Stimulated activated CD8-positive, alpha-beta memory T cell treated with anti-CD3 and anti-CD28 coated beads, Interleukin-2, amount 100 ng/mL, for 1 hour (primary cell): ENCODE measurements around the gene EIF4B.
A peak's percentile ranks its signal among the peaks of the same experiment; 100 is the strongest.
"Not testable (repeated sequence)": the region's sequence is repeated elsewhere in the genome, so short reads cannot be mapped to it uniquely, and the experiment has no call there.

Source experiments
- DNase-seq, 2 donors: peaks; one replicate each; pipeline ENCODE4 v3.0.0-alpha.2; 2020; ENCODE audit warnings: low read depth in 2 of 2

Gene EIF4B

GRCh38 chr12:53005986-53006809 is at the start of gene EIF4B:
TSS of gene EIF4B (plus strand) at chr12:53006456. CDS start at chr12:53006484, 28 bp downstream.
- DNase-seq = peak; percentile 99

DNA sequence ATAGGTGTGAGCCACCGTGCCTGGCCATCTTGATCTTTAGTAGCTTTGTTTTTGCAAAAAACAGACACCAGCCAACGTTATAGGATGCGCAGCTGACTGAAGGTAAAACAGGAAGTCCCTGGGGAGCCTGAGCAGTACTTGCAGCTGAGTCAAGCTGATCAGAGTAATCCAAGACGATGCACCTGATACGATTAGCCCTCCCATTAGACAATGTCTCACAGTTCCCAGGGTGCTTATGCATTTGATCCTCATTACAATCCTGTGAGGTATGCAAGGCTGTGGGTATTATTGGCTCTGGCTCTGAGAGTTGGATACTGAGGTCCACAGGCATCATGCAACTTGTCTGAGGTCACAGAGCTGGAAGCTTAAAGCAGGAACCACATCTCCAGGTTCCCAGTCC is 49.3 kb upstream of the EIF4B start:
- no peak for DNase-seq

DNA sequence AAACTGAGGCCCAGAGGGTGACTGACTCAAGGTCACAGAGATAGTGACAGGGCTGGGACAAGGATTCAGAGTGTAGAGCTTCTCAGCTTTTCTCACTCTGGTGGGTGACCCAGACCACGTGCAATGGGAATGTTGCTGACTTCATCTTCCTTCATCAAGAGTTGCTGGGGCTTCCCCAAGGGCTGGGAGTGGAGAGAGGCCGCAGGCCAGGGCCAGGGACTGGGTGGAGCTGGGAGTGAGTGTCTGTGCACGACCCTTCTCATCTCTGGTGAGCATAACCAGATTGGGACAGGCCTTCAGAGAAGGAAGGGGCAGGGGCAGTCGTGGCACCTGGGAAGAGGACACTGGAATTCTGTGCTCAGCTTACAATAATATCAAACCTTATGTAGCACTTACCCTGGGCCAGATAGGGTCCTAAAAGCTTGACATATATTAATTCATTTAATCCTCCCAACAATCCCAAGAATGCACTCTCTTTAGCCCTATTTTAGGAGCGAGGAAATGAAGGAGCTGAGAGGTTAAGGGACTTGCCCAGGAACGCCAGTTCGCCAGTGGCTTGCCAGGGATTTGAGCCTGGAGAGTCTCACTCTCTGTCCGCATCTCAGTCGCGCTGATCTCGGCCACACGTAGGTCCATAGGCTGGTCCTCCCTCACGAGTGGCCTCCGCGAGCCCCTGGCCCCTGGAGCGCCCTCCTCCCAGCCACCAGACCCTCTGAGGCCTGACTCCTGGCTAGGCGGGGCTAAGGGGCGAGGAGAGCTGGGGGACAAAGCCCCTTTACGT is 41.5 kb upstream of the EIF4B start:
- DNase-seq = no peak

DNA sequence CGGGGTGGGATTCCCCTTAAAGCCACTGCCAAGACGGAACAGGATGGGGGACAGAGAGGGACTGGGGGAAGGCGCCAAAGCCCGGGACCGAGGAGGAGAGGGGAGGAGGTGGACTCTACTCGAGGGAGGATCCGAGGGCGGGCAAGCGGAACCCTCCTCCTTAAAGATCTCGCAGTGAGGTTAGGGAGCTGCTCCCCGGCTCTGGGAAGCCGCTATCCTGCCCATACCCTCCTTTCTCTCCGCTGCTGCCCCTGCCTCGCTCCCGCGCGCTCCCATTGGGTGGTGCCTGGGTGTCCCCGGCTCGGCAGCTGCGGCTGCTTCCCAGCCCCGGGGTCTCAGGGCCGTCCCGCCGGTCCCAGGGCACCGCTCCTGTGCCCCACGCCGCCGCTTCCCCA is 40.9 kb upstream of the EIF4B start:
- no peak for DNase-seq

DNA sequence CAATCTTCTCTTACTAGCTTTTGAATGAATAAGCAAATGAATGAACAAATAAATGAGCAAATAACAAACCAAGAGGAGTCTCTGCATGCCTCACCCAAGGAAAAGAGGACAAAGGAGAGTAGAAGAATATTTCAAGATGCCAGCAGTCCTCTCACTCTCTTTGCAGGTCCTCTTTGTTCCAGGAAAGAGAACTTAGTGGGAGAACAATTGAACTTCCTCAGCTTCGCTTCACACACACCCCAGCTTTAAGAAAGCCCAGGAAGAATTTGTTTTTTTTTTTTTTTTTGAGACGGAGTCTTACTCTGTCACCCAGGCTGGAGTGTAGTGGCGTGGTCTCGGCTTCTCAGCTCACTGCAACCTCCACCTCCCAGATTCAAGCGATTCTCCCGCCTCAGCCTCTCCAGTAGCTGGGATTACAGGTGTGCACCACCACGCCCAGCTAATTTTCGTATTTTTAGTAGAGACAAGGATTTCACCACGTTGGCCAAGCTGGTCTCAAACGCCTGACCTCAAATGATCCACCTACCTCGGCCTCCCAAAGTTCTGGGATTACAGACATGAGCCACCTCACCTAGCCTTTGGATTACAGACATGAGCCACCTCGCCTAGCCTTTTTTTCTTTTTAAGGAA is 37.0 kb upstream of the EIF4B start:
- DNase-seq = no peak

- DNase-seq = no peak
Observed at GRCh38 chr12:52969828-52970569, 36.3 kb upstream of the EIF4B start.

DNA sequence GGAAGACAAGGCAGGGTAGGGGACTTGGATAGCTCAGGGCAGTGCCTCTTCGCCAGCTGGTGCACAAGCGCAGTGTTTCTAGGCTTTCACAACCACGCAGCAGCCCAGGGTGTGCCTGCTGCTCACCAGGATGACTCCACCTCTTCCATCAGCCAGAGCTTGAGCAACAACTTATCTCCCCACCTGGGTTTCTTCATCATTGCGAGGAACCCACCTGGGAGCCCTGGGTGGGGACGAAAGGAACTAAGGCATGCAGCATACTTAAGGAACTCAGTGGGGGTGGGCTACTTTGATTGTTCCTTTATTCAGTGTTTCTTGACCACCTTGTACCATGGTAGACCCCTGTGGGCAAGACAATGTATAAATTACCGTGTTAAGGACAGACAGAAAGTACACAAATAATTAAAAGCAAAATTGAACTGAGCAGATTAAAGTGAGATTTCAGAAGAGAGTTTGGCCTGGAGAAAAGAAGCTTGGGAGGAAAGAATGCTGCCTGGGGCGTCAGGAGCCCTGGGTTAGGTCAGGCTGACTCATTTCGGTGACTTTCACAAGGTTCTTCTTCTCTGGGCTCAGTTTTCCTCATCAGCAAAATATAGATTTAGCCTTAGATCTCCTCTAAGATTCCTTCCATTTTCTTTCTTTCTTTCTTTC is 34.5 kb upstream of the EIF4B start:
- no peak for DNase-seq

GRCh38 chr12:52975204-52975603 is 31.1 kb upstream of the EIF4B start:
- no peak for DNase-seq

DNA sequence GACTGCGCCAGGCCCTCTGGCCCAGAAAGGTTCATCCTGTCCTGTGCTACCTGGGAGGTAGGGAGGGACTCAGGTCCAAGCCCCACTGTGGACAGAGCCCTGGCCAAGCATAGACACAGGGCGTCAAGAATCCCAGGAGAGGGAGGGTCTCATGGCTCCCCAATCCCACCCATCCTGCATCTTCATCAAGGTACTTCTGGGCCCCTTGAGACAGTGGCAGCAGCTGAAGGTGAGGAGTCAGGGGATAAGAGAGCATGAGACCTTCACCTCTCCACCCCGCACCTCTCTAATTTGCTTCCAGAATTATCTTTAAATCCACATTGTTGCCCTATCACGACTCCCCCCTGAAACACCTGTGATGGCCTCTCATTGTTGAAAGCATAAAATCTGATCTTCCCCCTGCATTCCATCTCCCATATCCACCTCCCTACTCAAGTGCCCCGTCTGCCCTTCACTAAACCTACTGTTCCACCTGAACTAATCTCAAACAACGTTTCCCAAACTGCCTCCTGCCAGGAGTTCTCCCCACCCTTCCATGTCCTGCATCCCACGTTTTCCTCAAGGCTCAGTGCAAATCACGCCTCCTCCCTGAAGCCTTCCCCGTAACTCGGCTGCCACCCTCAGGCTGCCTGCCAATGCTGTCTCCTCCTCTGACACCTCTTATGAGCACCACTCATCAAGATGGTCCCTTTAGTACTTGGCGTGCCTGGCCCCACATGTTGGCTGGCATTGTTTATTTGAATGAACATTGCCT is 30.3 kb upstream of the EIF4B start:
- DNase-seq = no peak

DNA sequence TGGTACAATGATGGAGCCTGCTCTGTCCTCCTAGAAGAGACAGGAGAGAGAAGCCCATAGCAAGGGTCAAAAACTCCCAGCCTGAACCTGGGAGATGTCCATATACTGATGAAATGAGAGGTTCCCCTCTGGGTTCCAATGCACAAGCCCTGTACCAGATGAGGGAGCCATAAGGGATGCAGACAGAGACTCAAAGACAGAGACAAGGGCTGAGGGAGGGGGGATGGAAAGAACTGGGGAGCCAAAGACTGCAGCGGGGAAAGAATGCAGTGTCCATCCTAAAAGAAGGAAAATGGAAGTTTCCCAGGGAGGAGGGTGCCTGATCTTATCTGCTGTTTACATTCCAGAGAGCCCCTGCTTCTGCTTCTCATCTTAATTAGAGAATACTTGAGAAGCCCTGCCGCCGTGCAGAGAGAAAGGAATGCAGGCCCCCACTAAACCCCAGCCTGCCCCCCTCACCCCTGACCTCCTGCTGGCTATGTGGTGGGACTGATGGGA is 29.6 kb upstream of the EIF4B start:
- no peak for DNase-seq

- no peak for DNase-seq
Observed at GRCh38 chr12:52977170-52977569, 29.1 kb upstream of the EIF4B start.

GRCh38 chr12:52980096-52980649 is 26.1 kb upstream of the EIF4B start:
- DNase-seq = no peak

DNA sequence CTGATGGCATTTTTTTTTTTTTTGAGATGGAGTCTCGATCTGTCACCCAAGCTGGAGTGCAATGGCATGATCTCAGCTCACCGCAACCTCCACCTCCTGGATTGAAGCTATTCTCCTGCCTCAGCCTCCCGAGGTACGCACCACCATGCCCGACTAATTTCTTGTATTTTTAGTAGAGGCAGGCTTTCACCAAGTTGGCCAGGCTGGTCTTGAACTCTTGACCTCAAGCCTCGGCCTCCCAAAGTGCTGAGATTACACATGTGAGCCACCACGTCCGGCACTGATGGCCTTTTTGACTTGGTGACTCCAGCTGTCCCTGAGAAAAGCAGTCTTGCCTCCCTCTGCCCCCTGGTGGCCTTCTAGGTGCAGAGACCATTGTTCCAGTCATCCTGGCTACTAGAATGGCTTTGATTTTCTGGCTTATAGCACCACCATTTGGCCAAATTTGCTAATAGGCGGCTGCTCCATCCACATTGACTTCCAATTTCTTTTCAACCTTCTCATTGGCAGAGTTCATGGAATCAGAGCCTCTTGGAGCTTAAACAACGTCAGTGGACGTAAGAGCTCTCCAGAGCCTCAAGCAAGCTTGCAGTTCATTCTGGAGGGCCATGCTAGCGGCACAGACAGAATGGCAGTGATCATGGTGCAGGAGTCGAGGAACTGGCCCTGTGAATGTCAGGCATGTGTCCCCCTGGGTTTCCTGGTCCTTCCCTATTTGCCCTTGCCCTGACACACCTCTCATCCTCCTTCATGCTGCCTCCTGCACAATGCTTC is 25.4 kb upstream of the EIF4B start:
- DNase-seq = peak; percentile 55 to 67

- DNase-seq = no peak
Observed at GRCh38 chr12:52984136-52984535, 22.1 kb upstream of the EIF4B start.

DNA sequence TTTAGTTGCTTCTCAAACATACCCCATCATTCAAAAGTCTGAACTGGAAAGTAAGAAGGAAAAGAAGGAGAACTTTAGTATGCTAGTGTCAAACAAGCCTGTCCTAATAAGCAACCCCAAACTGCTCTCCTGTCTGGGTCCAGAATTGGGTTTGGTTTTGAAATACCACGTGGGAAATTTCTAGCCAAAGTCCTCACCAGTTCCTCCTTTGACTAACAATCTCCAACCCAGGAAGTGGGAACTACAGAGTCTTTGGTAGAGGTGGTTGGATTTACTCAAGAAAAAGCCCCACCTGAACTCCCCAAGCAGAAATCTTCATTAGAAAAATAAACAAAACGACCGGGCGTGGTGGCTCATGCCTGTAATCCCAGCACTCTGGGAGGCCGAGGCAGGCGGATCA is 17.4 kb upstream of the EIF4B start:
- DNase-seq = no peak

DNA sequence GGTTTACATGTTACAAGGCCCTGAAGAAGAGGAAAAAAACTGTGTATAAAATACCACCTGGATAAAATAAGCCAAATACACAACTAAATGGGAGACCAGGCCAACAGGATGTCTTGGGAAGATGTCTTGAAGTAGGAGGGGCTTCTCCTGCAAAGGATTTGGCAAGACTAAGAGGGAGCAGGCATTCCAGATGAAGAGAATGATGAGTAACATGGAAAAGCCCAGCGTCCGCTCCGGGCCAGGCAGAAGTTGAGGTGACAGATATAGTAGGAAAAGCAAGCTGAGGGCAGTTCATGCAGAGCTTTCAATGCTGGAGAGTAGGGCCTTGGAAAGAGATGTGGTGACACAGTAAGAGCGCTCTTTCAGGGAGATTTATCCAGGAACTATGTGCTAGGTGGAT is 16.1 kb upstream of the EIF4B start:
- DNase-seq = no peak

- not testable (repeated sequence) for DNase-seq
Observed at GRCh38 chr12:52992240-52992639, 14.0 kb upstream of the EIF4B start.

DNA sequence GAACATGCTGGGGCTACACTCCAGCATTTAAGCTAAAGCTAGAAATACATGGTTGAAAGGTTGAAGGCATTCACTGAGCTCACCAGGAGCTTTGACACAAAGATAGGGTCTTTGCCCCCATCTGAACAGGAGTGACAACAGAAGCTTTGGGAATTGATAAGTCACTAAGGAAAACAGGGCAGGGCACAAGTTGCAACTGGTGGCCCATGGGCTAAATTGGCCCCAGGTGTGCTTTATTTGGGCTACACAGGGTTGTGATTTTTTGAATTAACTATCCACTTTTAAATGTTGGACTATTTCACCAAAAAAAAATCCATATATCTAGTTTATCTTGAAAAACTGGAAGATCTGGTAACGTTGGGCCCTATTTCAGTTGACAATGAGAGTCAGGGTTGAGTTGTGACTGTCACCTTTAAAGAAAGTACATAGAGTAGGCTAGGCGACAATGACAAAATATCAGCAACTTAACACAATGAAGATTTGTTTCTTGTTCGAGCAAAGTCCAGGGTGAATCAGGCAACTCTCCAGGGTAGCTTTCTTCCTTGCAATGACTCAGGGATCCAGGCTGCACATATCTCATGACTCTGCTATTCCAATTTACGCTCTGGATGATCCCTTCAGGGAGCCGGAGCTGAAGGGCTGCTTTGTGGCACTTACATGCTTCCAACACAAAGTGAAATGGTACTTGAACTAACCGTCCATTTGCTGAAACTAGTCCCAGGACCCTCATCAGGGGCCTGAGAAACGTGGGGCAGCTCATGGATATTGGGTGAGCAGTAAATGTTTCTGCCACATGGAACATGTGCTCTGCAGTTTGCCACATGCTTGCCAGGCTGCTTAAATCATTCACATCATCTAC is 13.3 kb upstream of the EIF4B start:
- no peak for DNase-seq

DNA sequence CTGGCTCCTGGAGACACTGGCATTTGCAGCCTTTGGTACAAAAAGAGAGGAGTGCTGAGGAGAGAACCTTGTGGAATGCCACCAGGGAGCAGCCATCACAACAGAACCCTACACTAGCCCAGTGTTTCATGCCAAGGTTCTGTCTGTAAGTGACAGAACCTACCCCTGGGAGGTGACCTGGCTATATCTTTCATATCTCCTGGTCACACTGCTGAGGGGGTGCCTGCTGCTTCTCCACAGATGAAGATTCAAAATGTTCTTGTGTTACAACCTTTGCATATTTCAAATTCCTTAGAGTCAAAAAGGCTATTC is 12.7 kb upstream of the EIF4B start:
- DNase-seq = no peak
